NCI-H345 treated with DMSO at 0.1 percent for 48 hours (cell line): ENCODE measurements around the gene PSAT1.

Experiments
- DNase-seq: peaks from one replicate; lab custom pipeline; 2025; ENCODE audit not compliant: unreplicated experiment; lab: John Stamatoyannopoulos, UW

The PSAT1 gene

GRCh38 chr9:78292716-78293497 lies 4.0 kb upstream of the PSAT1 start:
- no peak for DNase-seq

GRCh38 chr9:78294290-78295176 lies 2.4 kb upstream of the PSAT1 start:
- no peak for DNase-seq

GRCh38 chr9:78295177-78295575 lies 1.7 kb upstream of the PSAT1 start:
- DNase-seq, result no peak

GRCh38 chr9:78295731-78296130 lies 1.2 kb upstream of the PSAT1 start:
- DNase-seq, result no peak

GRCh38 chr9:78296201-78296892 lies 578 bp upstream of the PSAT1 start:
- no peak for DNase-seq

- DNase-seq, result no peak
Measured at GRCh38 chr9:78297672-78297961, 692 bp downstream of the PSAT1 start.

- no peak for DNase-seq
Measured at GRCh38 chr9:78298046-78298765, 1.3 kb downstream of the PSAT1 start.

- DNase-seq, result no peak
Measured at GRCh38 chr9:78300209-78300608, 3.3 kb downstream of the PSAT1 start.

GRCh38 chr9:78301466-78301865 lies 4.5 kb downstream of the PSAT1 start:
- DNase-seq, result no peak

- DNase-seq, result no peak
Measured at GRCh38 chr9:78303377-78304062, 6.6 kb downstream of the PSAT1 start.

- no peak for DNase-seq
Measured at GRCh38 chr9:78304357-78304756, 7.4 kb downstream of the PSAT1 start.

- DNase-seq, result no peak
Measured at GRCh38 chr9:78306222-78307076, 9.5 kb downstream of the PSAT1 start.

- DNase-seq, result no peak
Measured at GRCh38 chr9:78307360-78307759, 10.4 kb downstream of the PSAT1 start.

GRCh38 chr9:78309066-78309465 lies 12.1 kb downstream of the PSAT1 start:
- no peak for DNase-seq

GRCh38 chr9:78311075-78311474 lies 14.2 kb downstream of the PSAT1 start:
- DNase-seq, result no peak

GRCh38 chr9:78311886-78312524 lies 15.1 kb downstream of the PSAT1 start:
- no peak for DNase-seq

GRCh38 chr9:78314550-78314949 lies 17.6 kb downstream of the PSAT1 start:
- DNase-seq, result no peak

GRCh38 chr9:78314953-78315870 lies 18.3 kb downstream of the PSAT1 start:
- no peak for DNase-seq
